ENCODE measurements around the gene YPEL2. TPM values are rescaled to one million over a fixed set of nuclear protein-coding genes. Genes with fewer than 3 reads are reported as not detected.

The YPEL2 gene
- total RNA-seq, 1 experiment from 2014 or later, result 3.0 TPM

DNA sequence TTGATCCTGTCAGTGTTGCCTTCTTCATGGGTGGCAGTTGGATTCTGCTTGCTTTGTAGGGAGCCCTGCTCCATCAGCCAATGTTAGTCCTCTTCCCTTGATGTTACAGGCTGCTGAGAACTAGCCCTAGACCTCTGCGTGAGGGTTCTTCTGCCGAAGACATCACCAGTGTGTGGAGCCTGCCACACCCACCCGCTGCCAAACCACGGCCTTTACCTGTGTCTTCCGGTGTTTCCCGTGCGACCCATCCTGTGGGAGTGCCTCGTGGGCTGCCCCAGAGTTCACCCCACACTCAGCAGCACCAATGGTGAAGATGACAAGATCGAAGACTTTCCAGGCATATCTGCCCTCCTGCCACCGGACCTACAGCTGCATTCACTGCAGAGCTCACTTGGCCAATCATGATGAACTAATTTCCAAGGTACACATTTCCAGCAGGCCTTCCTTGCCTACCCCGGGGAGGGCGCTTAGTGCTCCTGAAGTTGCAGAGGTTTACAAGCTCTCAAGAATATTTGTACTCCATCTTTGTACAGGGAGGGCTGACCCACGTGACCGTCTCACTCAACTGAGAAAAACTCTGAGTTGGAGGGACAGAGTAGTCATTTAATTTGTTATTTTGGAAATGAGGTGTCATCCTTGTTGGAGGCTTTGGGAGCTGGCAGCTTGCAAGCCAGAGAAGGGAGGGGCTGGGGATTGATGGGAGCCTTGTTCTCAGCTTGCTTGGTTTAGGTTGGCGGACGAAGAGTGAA, 21.8 kb downstream of the YPEL2 start:
- in situ Hi-C loops (cut with HindIII; ENCODE audit: low pct_unique_long_range_greater_than_20kb, low sequenced_read_pairs), result no loop called here
- no peak for DNase-seq (ENCODE audit: low read depth)

DNA sequence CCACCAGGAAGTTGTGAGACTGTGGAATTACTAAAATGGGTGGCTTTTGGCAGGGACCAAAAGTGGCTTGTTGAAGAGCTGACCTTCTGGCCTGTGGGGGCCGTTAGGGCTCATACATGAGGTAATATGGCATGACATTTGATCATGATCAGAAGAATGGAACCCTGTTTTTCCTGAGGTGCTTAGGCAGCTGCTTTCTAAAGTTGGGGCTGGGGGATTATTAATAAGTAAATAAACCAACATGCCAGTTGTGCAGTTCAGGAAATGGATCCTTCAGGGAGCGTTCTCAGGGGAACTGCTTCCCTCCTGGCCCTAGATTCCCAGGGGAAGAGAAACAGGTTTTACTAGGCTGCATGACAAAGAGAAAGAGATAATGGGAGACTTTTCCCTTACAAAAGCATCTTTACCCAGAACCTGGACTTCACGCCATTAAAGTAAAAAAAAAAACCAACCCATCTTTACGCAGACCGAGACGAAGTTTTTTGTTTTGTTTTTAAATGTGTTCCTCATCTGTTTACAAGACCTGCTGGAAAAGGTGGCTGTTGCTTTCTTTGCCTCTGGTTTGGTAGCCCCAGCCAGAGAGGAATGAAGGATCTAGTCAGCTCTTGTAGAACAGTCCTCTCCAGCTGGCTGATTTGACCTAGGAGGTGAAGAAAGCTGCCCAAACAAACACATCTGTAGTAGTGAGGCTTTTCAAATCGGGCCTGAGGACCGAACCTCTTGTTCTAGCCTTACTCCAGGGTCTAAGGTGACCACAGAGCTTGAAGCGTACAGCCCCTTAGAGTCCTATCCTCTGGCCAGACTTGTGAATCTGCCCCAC, 22.7 kb downstream of the YPEL2 start:
- in situ Hi-C loops (cut with HindIII; ENCODE audit: low pct_unique_long_range_greater_than_20kb, low sequenced_read_pairs), result no loop called here
- no peak for DNase-seq (ENCODE audit: low read depth)

DNA sequence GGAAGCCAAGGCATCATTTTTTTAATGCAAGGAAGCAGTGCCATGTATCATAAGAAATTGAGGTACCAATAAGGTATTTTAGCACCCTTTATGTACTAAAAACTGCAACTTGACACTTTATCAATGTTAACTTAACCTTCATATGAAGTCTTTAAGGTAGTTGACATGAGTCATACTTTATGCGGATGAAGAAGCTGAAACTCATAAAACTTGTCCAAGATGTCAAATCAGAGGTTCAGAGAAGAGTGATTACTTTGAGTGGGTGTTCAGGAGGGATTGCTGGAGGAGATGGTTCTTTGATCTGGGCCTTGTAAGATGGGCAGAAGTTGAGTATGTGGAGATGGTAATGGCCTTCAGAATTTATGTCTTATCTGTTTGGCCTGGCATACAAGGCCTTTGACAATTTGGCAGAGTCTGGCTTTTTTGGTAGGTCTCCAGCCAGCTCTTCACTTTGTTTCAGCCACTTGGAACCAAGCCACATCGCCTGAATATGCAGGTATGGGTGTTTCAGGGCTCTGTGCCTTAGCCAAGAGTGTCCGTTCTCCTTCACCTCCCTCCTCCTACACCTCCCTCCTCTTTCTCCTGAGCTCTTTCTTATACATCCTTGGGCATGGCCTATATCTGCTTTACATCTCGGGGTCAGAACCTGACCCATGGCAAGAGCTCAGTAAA, 23.7 kb downstream of the YPEL2 start:
- in situ Hi-C loops (cut with HindIII; ENCODE audit: low pct_unique_long_range_greater_than_20kb, low sequenced_read_pairs), result no loop called here
- DNase-seq (ENCODE audit: low read depth), result no peak

DNA sequence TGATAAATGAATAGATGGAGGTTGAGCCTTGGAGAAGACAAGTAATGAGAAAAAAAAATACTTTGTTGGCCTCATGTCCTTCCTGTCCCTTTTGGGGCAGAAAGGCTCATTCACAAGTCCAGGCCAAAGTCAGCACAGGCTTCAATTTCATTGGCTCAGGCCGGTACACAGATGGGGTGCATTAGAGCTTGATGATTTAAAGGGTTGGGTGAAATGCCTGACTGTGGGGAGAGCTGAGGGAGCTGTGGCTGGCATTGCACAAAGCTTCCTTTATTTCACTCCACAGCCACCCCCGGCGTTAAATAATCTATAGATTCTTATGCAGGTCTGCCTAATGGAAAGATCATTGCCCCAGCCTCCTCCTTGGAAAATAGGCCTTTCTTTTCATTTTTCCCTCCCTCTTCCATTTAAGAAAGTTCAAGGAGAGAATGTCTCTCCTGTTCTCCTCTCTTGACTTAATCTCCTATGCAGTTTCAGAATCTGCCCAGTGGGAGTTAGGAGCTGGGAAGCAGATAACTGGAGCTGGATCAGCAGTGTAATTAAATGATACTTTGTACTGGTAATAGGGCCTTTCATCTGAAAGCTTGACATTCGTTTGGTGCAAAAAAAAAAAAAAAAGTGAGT, 24.4 kb downstream of the YPEL2 start:
- in situ Hi-C loops (cut with HindIII; ENCODE audit: low pct_unique_long_range_greater_than_20kb, low sequenced_read_pairs), result no loop called here
- DNase-seq (ENCODE audit: low read depth), result no peak

DNA sequence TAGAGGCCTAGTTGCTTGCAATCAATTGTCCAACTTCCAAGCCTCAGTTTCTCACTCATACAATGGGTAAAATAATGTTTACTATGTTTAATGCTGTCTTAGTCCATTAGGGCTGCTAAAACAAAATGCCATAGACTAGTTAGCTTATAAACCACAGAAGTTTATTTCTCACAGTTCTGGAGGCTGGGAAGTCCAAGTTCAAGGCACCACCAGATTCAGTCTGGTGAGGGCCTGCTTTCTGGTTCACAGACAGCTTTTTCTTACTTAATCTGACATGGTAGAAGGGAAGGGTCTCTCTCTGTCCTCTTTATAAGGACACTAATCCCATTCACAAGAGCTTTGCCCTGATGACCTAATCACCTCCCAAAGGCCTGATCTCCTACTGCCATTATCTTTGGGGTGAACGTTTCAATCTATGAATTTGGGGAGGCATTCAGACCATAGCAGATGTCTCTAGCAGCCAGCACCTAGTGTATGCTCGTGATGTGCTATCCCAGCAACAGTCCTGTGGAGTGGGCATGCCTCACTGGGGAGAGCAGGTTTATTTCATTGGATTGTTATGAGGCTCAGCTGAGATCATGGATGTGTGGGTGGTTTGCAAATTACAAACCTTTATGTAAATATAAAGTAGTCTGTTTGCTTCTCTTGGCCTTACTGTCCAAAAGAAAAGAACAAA, 25.2 kb downstream of the YPEL2 start:
- DNase-seq (ENCODE audit: low read depth), result no peak
- in situ Hi-C loops (cut with HindIII; ENCODE audit: low pct_unique_long_range_greater_than_20kb, low sequenced_read_pairs), result no loop called here

DNA sequence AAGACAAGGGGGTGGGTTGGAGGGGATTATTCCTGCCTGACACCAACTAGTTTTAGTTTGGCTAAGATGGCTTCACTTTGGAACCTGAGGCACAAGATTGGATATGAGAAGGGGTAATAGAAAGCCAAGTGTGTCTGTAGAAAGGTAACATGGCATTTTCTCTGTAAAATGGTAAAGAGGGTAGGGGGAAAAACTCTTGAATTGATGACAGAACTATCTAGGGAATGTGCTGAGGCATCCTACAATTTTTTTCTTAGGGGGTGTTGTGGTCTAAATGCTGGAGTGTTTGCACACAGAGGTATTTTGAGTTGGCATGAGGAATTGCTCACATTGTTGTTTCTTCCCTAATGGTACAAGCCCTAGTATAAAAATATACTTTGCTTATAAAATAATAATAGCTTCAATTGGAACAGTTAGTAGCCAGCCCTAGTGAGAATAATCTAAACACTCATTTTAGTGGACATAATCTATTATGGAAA, 25.8 kb downstream of the YPEL2 start:
- in situ Hi-C loops (cut with HindIII; ENCODE audit: low pct_unique_long_range_greater_than_20kb, low sequenced_read_pairs), result no loop called here
- DNase-seq (ENCODE audit: low read depth), result no peak

DNA sequence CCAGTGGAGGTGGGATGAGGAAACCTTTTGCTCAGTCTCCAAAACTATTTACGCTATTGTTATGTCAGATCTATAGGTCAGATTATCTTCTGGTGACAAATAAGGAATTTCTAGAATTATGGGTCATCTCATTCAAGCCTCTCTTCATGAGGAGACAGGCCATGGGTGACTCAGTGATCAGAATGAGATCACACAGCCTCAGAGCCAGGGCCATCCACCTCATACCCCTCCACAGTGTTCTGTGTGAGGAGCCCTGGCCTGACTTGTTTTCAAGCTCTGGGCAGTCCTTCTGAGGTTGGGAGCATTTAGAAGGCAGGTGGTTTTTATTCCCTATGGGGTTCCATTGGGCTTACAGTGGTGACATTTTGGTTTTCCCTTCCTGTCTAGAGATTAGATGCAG, 26.5 kb downstream of the YPEL2 start:
- DNase-seq (ENCODE audit: low read depth), result no peak
- in situ Hi-C loops (cut with HindIII; ENCODE audit: low pct_unique_long_range_greater_than_20kb, low sequenced_read_pairs), result no loop called here

DNA sequence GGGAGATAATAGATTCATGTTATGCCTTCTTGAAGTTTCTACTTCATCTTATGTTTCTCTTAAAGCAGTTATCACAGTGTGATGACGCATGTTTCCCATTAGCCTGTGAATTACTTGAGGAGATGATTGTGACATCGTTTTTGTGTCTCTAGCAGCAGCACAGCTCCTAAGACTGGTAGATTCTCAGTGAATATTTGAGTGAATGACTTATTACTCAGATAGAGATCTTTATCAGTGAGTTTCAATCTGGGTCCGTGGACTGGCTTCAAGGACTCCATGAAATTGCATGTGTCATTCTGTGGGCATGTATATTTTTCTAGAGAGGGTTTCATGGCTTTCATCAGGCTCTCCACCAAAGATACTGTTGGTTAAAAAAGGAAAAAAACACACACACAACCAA, 29.9 kb downstream of the YPEL2 start:
- DNase-seq (ENCODE audit: low read depth), result peak; percentile 48
- in situ Hi-C loops (cut with HindIII; ENCODE audit: low pct_unique_long_range_greater_than_20kb, low sequenced_read_pairs), result no loop called here

DNA sequence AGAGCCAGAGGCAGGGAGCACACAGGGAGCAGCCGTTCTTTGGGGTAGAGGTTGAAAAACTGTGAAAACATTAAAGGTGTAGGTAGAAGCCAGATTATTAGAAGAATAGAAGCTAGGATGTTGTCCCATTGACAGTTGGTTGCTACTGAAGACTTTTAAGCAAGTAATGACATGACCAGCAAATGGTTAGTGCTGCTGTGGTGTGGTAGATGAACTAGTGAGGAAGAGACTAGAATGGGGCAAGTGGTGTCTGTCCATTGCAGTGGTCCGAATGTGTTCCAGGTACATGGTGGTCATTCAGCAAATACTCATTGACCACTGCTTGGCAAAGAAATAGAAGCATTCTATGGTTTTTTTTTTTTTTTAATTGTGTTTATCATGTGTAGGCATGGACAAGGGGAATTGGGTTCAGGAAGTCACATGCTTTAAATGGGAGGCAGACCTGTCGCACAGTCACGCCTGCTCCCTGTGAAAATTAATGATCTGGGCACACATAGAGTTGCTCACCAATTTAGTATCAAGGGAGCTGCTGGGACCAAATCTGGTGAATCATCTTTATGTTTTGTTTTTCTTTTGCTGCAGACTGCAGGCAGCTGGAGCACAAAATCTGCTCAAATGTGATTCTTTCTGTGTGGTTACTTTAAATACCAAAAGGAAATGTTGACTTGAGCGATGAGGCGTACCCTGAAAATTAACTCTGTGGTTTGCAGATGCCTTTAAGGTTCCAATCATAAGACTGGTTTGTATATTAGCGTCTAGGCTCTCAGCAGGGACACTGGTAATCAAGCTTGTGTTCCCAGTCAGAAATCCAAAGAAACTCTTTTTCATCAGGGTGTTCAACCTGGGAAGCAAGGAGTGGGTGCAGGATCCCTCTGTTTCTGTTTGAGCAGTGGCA, 30.7 kb downstream of the YPEL2 start:
- peak; percentile 99 for DNase-seq (ENCODE audit: low read depth)
- in situ Hi-C loops (cut with HindIII; ENCODE audit: low pct_unique_long_range_greater_than_20kb, low sequenced_read_pairs), result no loop called here

DNA sequence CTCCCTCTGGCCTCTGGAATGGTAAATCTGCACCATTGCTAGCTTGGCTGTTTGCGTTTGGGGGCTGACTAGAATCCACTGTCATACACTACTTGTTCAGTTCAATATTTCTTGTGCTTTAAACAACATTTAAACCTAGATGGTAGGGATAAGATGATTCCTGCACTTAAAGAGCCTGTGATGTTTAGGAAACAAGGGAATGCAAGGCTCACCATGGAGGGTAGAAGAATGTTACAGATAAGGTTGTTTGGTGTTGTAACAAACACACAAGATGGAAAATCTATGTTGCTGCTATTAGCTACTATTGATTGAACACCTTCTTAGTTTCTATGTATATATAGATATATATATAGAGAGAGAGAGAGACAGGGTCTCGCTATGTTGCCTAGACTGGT, 31.4 kb downstream of the YPEL2 start:
- DNase-seq (ENCODE audit: low read depth), result no peak
- in situ Hi-C loops (cut with HindIII; ENCODE audit: low pct_unique_long_range_greater_than_20kb, low sequenced_read_pairs), result no loop called here

DNA sequence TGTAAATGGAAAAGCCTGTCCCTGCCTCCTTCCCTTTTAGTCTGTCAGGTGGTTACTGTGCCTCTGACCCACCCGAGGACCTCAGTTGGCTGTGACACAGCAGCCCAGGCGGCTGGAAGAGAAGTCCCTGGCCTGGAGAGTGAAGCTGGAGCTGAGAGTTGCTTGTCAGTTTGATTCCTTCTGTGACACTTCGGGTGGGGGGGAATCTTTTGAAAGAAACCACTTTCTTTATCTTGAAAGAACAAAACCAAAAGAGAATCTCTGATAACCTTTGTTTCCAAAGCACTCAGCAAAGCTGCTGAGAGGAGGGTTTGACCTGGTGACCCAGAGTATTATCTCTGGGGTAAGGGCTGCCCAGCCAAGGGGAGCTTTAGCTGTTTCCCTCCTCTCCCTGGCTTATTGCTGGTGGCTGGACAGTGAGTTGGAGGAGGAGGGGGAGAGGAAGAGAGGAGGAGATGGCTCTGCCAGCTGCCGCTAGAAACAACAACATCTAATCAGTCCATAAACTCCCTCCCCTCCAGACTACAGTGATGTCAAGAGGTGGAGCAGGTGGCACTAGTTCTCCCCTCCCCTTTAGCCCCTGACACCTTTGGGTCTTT, 34.0 kb downstream of the YPEL2 start:
- in situ Hi-C loops (cut with HindIII; ENCODE audit: low pct_unique_long_range_greater_than_20kb, low sequenced_read_pairs), result no loop called here
- DNase-seq (ENCODE audit: low read depth), result no peak

DNA sequence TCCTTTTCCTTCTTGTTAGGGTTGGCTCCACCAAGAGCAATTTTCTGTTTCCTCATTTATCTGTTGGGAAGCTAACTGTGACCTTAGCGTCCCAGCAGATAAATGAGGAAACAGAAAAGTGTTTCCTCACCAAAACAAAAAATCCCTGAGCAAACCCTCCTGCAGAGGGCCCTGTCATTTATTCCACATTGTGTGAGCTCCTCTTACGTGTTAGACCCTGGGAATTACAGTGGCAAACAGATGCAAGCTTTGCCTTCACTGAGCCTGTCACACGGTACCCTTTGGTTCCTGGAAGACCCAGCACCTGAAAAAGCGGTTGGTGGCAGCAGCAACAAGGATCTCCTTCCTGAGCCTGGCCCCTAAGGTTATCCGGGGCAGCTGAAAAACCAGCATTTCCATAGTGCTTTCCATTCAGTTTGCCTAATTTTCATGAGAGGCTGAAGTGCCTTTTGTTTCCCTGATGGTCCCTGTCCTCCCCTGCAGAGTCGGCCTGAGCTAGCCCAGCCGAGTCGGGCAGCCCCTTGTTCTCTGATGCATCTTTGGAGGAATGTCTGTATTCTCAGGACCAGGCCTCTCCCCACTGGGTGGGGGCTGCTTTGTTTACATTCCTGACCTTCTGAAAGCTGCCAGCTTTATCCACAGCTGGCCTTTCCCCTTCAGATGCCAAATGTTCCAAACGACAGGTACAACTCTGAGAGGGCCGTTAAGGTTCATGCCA, 34.7 kb downstream of the YPEL2 start:
- in situ Hi-C loops (cut with HindIII; ENCODE audit: low pct_unique_long_range_greater_than_20kb, low sequenced_read_pairs), result no loop called here
- no peak for DNase-seq (ENCODE audit: low read depth)

DNA sequence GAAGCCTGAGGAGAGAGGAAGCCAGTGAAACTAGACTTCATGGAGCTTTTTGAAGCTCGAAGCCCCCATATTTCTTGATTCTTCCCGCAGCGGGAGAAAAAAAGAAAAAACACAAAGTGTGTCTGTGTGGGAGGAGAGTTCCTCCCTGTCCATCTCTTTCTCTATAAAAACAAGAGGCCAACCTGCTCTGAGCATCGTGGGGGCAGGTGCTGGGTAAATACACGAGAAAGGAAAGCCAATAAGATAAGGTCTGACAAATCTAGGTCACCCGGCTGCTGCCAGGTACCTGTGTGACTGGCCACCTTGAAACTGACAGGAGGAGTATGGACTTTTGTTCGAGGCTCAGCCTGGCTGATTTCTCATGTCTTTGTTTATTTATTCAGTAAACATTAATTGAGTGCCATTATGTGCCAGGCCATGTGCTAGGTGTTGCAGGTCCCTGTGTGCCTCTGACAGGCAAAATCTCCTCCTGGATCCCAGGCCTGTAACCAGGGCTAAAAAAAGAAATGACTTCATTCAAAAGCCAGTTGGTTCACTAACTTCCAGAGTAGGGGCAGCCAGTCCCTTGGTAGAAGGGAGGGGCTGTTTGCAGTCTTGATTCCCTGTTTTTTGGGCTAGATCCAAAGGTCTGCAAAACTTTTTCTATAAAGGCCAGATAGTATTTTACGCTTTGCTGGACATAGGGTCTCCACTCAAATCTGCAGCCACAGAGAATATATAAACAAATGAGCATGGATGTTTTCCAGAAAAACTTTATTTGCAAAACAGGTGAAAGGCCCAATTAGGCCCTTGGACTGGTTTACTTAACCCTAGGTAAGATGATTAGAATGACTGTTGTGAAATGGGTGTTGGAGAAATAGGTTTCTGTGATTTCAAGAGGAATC, 35.6 kb downstream of the YPEL2 start:
- peak; percentile 83 for DNase-seq (ENCODE audit: low read depth)
- in situ Hi-C loops (cut with HindIII; ENCODE audit: low pct_unique_long_range_greater_than_20kb, low sequenced_read_pairs), result no loop called here

DNA sequence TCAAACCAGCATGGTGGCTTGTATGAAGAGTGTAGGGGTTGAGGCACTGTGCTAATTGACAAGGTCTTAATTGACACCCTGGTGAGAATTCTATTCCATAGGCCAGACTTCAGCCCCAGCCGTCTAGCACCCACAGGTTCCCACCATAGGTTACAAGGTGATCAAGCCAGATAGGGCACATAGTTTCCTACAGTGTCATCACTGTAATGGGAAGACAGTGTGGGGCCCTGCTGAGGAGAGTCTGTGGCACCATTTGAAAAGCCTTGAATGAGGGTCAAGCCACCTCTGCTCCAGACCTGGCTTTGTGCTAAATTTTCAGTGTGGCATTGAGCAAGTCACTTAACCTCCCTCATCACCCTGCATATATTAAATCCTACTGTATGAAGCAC, 36.2 kb downstream of the YPEL2 start:
- in situ Hi-C loops (cut with HindIII; ENCODE audit: low pct_unique_long_range_greater_than_20kb, low sequenced_read_pairs), result no loop called here

DNA sequence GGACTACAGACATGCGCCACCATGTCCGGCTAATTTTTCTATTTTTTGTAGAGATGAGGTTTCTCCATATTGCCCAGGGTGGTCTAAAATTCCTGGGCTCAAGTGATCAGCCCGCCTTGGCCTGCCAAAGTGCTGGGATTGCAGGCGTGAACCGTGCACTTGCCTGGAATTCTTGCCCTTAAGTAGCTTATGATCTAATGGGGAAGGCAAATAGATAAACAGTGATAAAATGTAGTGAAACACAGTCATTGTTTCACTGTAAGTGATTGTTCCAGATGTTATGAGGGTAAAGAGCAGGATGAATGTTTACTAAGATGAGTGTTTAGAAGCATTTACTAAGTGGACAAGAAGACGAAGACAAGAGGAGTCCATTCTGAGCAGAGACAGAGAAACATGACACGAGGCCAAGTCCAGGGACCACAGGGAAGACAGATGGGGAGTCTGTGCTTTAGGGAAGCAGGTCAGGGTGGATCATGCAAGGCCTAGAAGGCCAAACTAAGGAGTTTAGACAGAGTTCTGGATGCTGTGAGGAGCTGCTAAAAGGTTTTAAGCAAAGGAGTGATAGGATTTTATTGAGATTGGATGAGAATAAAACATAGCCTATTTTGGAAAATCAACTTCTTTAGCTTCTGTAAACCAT, 36.9 kb downstream of the YPEL2 start:
- in situ Hi-C loops (cut with HindIII; ENCODE audit: low pct_unique_long_range_greater_than_20kb, low sequenced_read_pairs), result no loop called here
- no peak for DNase-seq (ENCODE audit: low read depth)

More for the DNA sequence above, 36.2 kb downstream of the YPEL2 start:
- DNase-seq (ENCODE audit: low read depth), result peak; percentile 18

Data from Caki2 (cell line).